ENCODE measurements around the gene CRYBA4.

GRCh38 chr22:26604368-26604767 lies 17.4 kb upstream of the CRYBA4 start:
- TF ChIP-seq EZH2 (IDR thresholded peaks at IDR 0.05; ENCODE audit: borderline replicate concordance, low read depth, low read length, severe bottlenecking), result no peak
- TF ChIP-seq CTCF (IDR thresholded peaks at IDR 0.05; ENCODE audit: borderline replicate concordance, extremely low read depth, low read length, poor library complexity, severe bottlenecking), result no peak

All from DND-41 (cell line).